Measurements from ENCODE around the gene RFNG.

Gene RFNG

GRCh38 chr17:82058855-82059249, 7.2 kb upstream of the RFNG start:
- no peak for DNase-seq

- no peak for DNase-seq
These were observed 6.7 kb upstream of the RFNG start for GRCh38 chr17:82058230-82058854.

DNA sequence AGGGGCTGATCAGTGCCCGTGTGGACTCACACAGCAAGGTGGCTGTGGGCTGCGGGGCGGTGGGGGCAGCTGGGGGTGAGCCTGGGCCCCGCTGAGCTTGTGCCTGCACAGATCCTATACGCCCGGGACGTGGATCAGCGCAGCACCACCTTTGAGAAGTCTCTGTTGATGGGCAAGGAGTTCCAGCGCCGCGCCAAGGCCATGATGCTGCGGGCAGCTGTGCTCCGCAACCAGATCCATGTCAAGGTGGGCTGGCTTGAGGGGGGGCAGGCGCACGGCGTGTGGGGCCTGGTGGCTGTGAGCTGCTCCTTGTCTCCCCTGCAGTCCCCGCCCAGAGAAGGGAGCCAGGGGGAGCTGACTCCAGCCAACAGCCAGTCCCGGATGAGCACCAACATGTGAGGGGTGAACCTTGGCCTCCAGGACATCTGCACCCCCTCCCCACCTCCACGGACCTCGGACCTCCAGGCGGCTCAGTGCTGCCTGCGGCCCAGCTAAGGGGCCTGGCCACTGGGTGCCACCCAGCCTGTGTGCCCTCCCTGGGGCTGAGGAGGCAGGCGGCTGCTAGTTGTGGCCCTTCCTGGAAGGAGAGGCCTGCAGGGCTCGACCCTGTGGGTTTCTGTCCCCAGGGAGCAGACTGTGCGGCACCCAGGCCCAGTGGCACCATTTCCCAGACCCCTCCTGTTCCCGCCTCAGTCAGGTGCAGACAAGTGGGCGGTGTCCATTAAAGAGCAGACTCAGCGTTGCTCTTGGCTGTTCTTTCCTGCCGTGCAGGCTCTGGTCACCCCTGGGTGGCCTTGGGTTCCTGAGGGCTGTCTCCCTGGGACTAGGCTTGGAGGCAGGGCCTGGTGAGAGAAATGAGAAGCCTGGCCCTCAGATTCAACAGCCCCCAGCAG, 5.4 kb upstream of the RFNG start:
- no peak for DNase-seq

- DNase-seq = no peak
These were observed 4.5 kb upstream of the RFNG start for GRCh38 chr17:82055965-82056728.

GRCh38 chr17:82055023-82055964, 3.7 kb upstream of the RFNG start:
- DNase-seq = no peak

DNA sequence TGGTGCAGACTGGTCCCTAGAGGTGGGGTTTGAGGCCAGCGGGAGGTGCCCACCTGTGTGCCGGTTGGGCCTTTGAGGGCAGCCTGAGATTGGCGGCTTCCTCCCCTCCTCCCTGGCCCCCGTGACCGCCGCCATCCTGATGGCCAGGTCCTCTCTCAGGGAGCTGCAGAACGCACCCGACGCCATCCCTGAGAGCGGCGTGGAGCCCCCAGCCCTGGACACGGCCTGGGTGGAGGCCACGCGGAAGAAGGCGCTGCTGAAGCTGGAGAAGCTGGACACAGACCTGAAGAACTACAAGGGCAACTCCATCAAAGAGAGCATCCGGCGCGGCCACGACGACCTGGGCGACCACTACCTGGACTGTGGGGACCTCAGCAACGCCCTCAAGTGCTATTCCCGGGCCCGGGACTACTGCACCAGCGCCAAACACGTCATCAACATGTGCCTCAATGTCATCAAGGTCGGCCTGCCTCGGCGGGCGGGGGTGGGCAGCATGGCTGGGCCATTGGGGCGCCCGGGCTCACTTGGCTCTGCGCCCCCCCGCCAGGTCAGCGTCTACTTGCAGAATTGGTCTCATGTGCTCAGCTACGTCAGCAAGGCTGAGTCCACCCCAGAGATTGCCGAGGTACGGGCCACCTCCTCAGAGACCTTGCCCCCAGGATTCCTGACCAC, 2.9 kb upstream of the RFNG start:
- DNase-seq = no peak

GRCh38 chr17:82053556-82054263, 2.1 kb upstream of the RFNG start:
- no peak for DNase-seq

- no peak for DNase-seq
These were observed 1.5 kb upstream of the RFNG start for GRCh38 chr17:82053130-82053529.

DNA sequence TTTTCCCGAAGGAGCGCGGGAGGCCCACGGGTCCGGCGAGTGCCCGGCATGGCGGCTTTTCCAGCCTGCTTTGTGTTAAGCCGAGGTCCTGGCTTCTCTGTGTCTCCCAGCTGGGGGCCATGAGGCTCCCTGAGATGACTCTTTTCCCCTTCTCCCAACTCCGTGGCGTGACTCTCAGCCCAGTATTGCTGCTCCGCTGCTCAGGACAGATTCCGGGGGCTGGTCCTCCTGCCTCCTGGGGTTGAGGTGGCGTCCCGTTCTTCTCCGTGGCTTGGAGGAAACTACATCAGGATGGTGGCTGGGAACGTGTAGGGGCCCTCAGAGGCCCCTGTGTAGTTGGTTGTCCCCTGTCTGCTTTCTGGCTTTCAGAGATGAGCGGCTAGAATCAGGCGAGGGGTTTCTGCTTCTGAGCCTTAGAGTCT, 1.0 kb upstream of the RFNG start:
- DNase-seq = no peak

- DNase-seq = no peak
These were observed 610 bp downstream of the RFNG start for GRCh38 chr17:82050761-82051641.

GRCh38 chr17:82050152-82050760, 1.4 kb downstream of the RFNG start:
- DNase-seq = no peak

DNA sequence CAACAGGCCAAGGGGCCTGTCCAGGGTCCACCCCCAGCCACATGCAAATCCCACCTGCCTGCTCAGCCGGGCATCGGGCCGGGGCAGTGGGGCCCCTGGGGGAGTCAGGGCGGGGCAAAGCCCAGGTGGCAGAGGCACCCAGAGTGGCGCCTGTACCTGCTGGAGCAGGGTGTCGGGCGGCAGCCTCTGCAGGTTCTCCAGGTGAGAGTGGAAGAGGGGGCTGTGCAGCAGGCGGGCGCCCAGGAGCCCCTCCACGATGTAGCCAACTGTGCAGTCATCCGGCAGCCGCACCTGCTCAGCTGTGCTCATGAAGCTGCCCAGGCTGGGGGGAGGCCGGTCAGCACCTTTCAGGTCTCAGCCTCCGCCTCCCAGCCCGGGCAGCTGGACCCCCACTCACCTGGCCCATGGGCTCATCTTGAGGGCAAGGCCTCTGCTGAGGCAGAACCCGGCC, 2.1 kb downstream of the RFNG start:
- no peak for DNase-seq

DNA sequence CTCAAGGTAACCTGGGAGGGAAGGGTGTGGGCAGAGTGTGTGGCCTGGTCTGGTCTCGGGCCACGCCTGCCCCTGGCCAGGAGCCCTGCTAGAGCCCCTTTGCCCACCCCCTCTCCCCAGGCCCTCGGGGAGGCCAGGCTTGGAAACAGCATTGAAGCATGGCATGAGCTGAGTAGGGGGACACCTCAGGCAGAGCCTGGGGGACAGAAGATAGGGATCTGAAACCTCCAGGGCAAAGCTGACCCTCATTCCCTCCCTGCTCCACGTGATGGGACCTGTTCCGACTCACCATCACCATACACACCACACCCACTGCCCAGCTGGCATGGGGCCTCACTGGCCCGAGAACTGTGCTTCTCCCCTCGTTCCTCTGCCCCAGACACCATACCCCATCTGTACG, 2.5 kb downstream of the RFNG start:
- DNase-seq = no peak

GRCh38 chr17:82048571-82048971, 3.0 kb downstream of the RFNG start:
- no peak for DNase-seq

DNA sequence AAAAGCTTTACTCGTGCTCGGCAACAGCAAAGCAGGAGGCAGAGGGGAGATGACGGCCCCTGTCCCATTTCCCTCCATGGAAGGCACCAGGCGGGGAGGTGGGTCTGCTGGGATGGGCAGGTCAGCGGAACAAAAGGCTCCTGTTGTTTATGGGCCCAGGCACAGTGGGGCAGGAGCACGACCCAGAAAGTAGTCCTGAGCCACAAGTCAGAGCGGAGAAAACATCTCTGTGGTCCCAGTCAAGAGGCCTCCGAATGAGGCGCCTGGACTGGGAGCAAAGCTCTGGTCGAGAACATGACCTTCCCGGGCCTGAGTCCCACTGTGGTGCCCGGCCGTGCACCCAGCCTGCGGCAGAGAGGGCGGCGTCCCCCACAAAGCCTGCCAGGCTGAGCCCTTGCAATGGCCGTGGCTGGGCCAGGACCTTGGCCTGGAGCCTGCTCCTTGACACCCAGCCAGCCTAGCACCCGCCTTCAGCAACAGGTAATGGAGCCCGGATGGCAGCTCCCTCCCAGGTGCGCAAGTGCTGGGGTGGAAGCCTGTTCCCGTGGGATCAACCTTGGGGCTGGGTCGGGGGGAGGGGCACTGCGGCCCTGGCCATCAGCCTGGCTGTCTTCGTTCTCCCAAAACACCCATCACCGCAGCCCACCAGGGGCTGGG, 3.6 kb downstream of the RFNG start:
- no peak for DNase-seq

- no peak for DNase-seq
These were observed 4.2 kb downstream of the RFNG start for GRCh38 chr17:82047379-82047778.

DNA sequence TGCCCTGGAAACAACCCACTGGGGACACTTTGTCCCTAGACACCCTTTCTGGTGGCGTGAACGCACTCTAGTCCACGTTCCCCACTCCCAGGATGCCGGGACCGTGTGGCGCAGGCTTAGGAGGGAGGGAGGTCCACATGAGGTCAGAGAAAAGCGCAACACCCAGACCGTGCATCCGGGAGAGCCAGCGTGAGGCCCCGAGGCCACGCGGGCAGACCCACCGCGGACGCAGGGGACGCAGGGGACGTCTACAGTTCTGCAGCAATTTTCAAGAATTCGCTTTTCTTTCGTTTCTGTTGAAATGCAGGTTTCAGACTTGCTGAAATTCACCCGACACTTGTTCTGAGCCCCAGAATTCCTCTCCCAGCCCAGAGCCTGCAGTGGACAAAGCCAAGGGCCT, 4.7 kb downstream of the RFNG start:
- no peak for DNase-seq
